Prostate gland (tissue), 2 donors: ENCODE results near the gene TTPAL. TPM values are rescaled to one million over a fixed set of nuclear protein-coding genes. Genes with fewer than 3 reads are reported as not detected.

Source experiments
- DNase-seq: peaks from one replicate; pipeline ENCODE4 v3.0.0-alpha.2; 2019; ENCODE audit warnings: low spot score
- H3K27ac ChIP-seq, 2 donors: fragments of 200-600 bp; sonication (generic); 2 replicates each; pipeline ENCODE4 v1.5.1; 2017 to 2019
- H3K27me3 ChIP-seq: fragments of 200-600 bp; sonication (generic); replicated peaks from 2 replicates; pipeline ENCODE4 v1.5.1; 2019; ENCODE audit not compliant: insufficient read depth
- H3K36me3 ChIP-seq, 2 donors: fragments of 200-600 bp; sonication (generic); 1 replicate in 1 of 2; 2 replicates in 1 of 2; pipeline versions ENCODE4 v1.5.1 to v1.8.1; 2017 to 2019
- H3K4me1 ChIP-seq: fragments of 200-600 bp; sonication (generic); replicated peaks from 2 replicates; pipeline ENCODE4 v1.5.1; 2019
- H3K4me3 ChIP-seq, 2 donors: fragments of 200-600 bp; sonication (generic); 2 replicates each; pipeline ENCODE4 v1.5.1; 2017 to 2019
- H3K9me3 ChIP-seq: fragments of 200-600 bp; sonication (generic); 2 replicates; pipeline ENCODE4 v1.5.1; 2017
- CTCF ChIP-seq, 4 experiments: fragments of 200-600 bp in 2 of 4; fragments of 450-650 bp in 2 of 4; sonication (generic) in 2 of 4; IDR thresholded peaks; 1 replicate in 3 of 4; 2 replicates in 1 of 4; pipeline ENCODE4 v1.5.1; 2016 to 2019; ENCODE audit warnings: antibody characterized with exemption in 4 of 4, mild to moderate bottlenecking in 2 of 4, moderate library complexity in 2 of 4
- POLR2A ChIP-seq: fragments of 450-650 bp; IDR thresholded peaks from one replicate; pipeline ENCODE4 v1.6.1; 2016; ENCODE audit warnings: antibody characterized with exemption, mild to moderate bottlenecking
- POLR2AphosphoS5 ChIP-seq: sonication (generic); formaldehyde crosslinking; IDR thresholded peaks from one replicate; pipeline ENCODE4 v1.6.1; 2017; ENCODE audit warnings: antibody characterized with exemption
- WGBS: methylation state at CpG from one replicate; pipeline ENCODE4 v1.1.5; 2018; 5-methylcytosine and 5-hydroxymethylcytosine counted together
- intact Hi-C: fragments of 100-400 bp; cut with DNase I; formaldehyde crosslinking; loops from one replicate; pipeline ENCODE4 v1.14.2; 2022
- total RNA-seq, 2 donors: library from RNA; depleted of rRNA; stranded (reverse); fragments of >200 nt; gene quantifications; one replicate each; pipeline ENCODE4 v1.1.0, GENCODE V29; 2016

Gene TTPAL
- total RNA-seq, 2 donors from 2014 or later = 11.8 to 14.8 TPM

GRCh38 chr20:44502968-44503367, 27.3 kb downstream of the TTPAL start:
- WGBS = 100% methylated on average over 1 of the region's 1 CpG
- no peak for DNase-seq
- Histone ChIP-seq H3K36me3 (peaks cover 20 to 22% of the 10 kb centered on the region in 2 donors), H3K4me3 (no peak overlapping the region), H3K27me3 (no peaks in the 10 kb centered on the region), H3K9me3 (no peaks in the 10 kb centered on the region), H3K4me1 (no peaks in the 10 kb centered on the region), H3K27ac (no peak overlapping the region)
- TF ChIP-seq POLR2A = no peak
- TF ChIP-seq CTCF (IDR thresholded peaks at IDR 0.05) = no peak
- no peak for TF ChIP-seq POLR2AphosphoS5
- intact Hi-C loops = no loop called here

- Histone ChIP-seq H3K36me3 (peaks cover 22 to 24% of the 10 kb centered on the region in 2 donors), H3K27me3 (no peaks in the 10 kb centered on the region), H3K4me1 (no peaks in the 10 kb centered on the region), H3K4me3 (no peak overlapping the region), H3K9me3 (no peaks in the 10 kb centered on the region), H3K27ac (no peak overlapping the region)
- 85% methylated on average over 6 of the region's 6 CpGs for WGBS
- intact Hi-C loops = no loop called here
- TF ChIP-seq CTCF (IDR thresholded peaks at IDR 0.05) = no peak
- no peak for TF ChIP-seq POLR2A
- no peak for TF ChIP-seq POLR2AphosphoS5
- no peak for DNase-seq
Observed at GRCh38 chr20:44504402-44505307, 29.0 kb downstream of the TTPAL start.

- Histone ChIP-seq H3K4me3 (no peak overlapping the region), H3K36me3 (peaks cover 19 to 20% of the 10 kb centered on the region in 2 donors), H3K9me3 (no peaks in the 10 kb centered on the region), H3K27ac (no peak overlapping the region), H3K27me3 (no peaks in the 10 kb centered on the region), H3K4me1 (no peaks in the 10 kb centered on the region)
- 91% methylated on average over 4 of the region's 4 CpGs for WGBS
- TF ChIP-seq POLR2A (no peak), CTCF (IDR thresholded peaks at IDR 0.05) (no peak), POLR2AphosphoS5 (no peak)
- intact Hi-C loops = no loop called here
- DNase-seq = no peak
Observed at GRCh38 chr20:44509762-44510161, 34.1 kb downstream of the TTPAL start.

DNA sequence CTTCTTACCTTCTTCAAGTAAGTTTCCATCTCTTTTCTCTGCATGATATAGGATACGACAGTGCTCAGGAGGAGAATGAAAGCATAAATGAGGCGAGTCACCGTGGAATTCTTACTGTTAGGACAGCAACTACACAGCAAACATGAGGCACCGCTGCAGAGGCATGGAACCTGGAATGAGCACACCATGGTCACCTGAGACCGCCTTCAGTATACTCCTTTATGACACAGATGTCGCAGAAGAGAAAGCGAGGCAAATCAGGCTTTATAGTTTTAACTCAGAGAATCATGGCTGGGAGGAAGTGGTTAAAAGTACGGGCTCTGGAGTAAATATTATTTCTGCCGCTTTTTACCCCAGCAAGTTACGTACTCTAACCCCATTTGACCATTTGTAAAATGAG, 38.2 kb downstream of the TTPAL start:
- DNase-seq = no peak
- Histone ChIP-seq H3K4me3 (no peak overlapping the region), H3K4me1 (no peaks in the 10 kb centered on the region), H3K9me3 (no peaks in the 10 kb centered on the region), H3K27me3 (no peaks in the 10 kb centered on the region), H3K36me3 (peaks cover 12 to 14% of the 10 kb centered on the region in 2 donors), H3K27ac (no peak overlapping the region)
- intact Hi-C loops = no loop called here
- 89% methylated on average over 10 of the region's 10 CpGs for WGBS
- no peak for TF ChIP-seq POLR2A
- TF ChIP-seq CTCF (IDR thresholded peaks at IDR 0.05) = no peak
- no peak for TF ChIP-seq POLR2AphosphoS5

DNA sequence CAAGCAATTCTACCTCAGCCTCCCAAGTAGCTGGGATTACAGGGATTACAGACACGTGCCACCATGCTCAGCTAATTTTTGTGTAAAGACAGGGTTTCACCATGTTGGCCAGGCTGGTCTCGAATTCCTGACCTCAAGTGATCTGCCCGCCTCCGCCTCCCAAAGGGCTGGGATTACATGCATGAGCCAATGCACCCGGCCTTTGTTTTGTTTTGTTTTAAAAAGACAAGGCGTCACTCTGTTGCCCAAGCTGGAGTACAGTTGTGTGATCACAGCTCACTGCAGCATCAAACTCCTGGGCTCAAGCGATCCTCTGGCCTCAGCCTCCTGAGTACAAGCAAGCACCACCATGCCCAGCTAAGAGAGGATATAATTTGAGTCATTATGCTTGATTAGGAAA, 40.8 kb downstream of the TTPAL start:
- Histone ChIP-seq H3K4me1 (peaks cover 8% of the 10 kb centered on the region), H3K27ac (no peak overlapping the region), H3K4me3 (no peak overlapping the region), H3K36me3 (no peaks in the 10 kb centered on the region), H3K27me3 (no peaks in the 10 kb centered on the region), H3K9me3 (no peaks in the 10 kb centered on the region)
- DNase-seq = no peak
- TF ChIP-seq CTCF (IDR thresholded peaks at IDR 0.05) = no peak
- TF ChIP-seq POLR2AphosphoS5 = no peak
- TF ChIP-seq POLR2A = no peak
- 76% methylated on average over 7 of the region's 7 CpGs for WGBS
- intact Hi-C loops = no loop called here
